Testis (tissue), 3 donors: ENCODE results near the gene MSI2. TPM values are rescaled to one million over a fixed set of nuclear protein-coding genes. Genes with fewer than 3 reads are reported as not detected.

ENCODE experiments used
- DNase-seq: peaks from one replicate; pipeline ENCODE4 v3.0.0-alpha.2; 2019
- H3K27ac ChIP-seq, 2 donors: fragments of 200-600 bp; sonication (generic); one replicate each; pipeline ENCODE4 v1.5.1; 2019
- H3K27me3 ChIP-seq: fragments of 200-600 bp; sonication (generic); one replicate; pipeline ENCODE4 v1.5.1; 2019
- H3K36me3 ChIP-seq: fragments of 200-600 bp; sonication (generic); one replicate; pipeline ENCODE4 v1.5.1; 2017; ENCODE audit warnings: low read depth; ENCODE audit errors: missing control alignments
- H3K4me1 ChIP-seq: fragments of 200-600 bp; sonication (generic); one replicate; pipeline ENCODE4 v1.5.1; 2019
- H3K4me3 ChIP-seq, 2 donors: fragments of 200-600 bp; sonication (generic); one replicate each; pipeline ENCODE4 v1.5.1; 2017 to 2019
- H3K9me3 ChIP-seq: fragments of 200-600 bp; sonication (generic); one replicate; pipeline ENCODE4 v1.5.1; 2017
- CTCF ChIP-seq, 3 experiments: fragments of 450-650 bp in 2 of 3; fragments of 200-600 bp in 1 of 3; sonication (generic) in 1 of 3; IDR thresholded peaks; one replicate each; pipeline ENCODE4 v1.5.1; 2016 to 2019; ENCODE audit warnings: antibody characterized with exemption in 3 of 3, mild to moderate bottlenecking in 2 of 3, moderate library complexity in 1 of 3
- POLR2A ChIP-seq: fragments of 450-650 bp; IDR thresholded peaks from one replicate; pipeline ENCODE4 v1.6.1; 2017; ENCODE audit warnings: antibody characterized with exemption, mild to moderate bottlenecking, moderate library complexity
- WGBS, 2 donors: methylation state at CpG; one replicate each; pipeline ENCODE4 v1.1.5; 2018; 5-methylcytosine and 5-hydroxymethylcytosine counted together
- intact Hi-C: fragments of 100-400 bp; cut with DNase I; formaldehyde crosslinking; loops from one replicate; pipeline ENCODE4 v1.15.1; 2023; ENCODE audit warnings: low total_unique reads
- polyA plus RNA-seq: library from polyadenylated mRNA; stranded (reverse); fragments of 350-450 nt; fragmentation: Illumina TruSeq; extraction: RNeasy Lipid Tissue Mini Kit (QIAGEN cat#74804); gene quantifications from one replicate; pipeline ENCODE4 v1.2.3, GENCODE V29; 2014; ENCODE audit warnings: low read depth, low replicate concordance; ENCODE audit not compliant: insufficient read depth
- total RNA-seq, 2 donors: library from RNA; depleted of rRNA; stranded (reverse); fragments of >200 nt; gene quantifications; one replicate each; pipeline ENCODE4 v1.2.3, GENCODE V29; 2016

Gene MSI2
- total and polyA plus RNA-seq, 3 donors from 2014 or later: 46.5 to 106 (median 76.6) TPM

- Histone ChIP-seq H3K27me3 (no peaks in the 10 kb centered on the region), H3K9me3 (no peaks in the 10 kb centered on the region), H3K4me3 (no peak overlapping the region), H3K36me3 (no peaks in the 10 kb centered on the region), H3K27ac (no peak overlapping the region), H3K4me1 (peaks cover 5% of the 10 kb centered on the region)
- intact Hi-C loops: no loop called here
- no peak for DNase-seq
- TF ChIP-seq POLR2A (no peak), CTCF (IDR thresholded peaks at IDR 0.05) (no peak)
- WGBS, 2 donors: 95 to 98% methylated on average over 7 of the region's 7 CpGs
Observed at GRCh38 chr17:57397402-57397801, 141.1 kb downstream of the MSI2 start.

- intact Hi-C loops: no loop called here
- WGBS, 2 donors: 79 to 94% methylated on average over 7 of the region's 7 CpGs
- TF ChIP-seq POLR2A (no peak), CTCF (IDR thresholded peaks at IDR 0.05) (no peak)
- Histone ChIP-seq H3K4me1 (peaks cover 5% of the 10 kb centered on the region), H3K9me3 (no peaks in the 10 kb centered on the region), H3K27me3 (no peaks in the 10 kb centered on the region), H3K27ac (no peak overlapping the region), H3K4me3 (no peak overlapping the region), H3K36me3 (no peaks in the 10 kb centered on the region)
- DNase-seq: no peak
Observed at GRCh38 chr17:57399690-57400089, 143.4 kb downstream of the MSI2 start.

GRCh38 chr17:57400648-57401047, 144.3 kb downstream of the MSI2 start:
- Histone ChIP-seq H3K27ac (no peak overlapping the region), H3K36me3 (no peaks in the 10 kb centered on the region), H3K4me3 (no peak overlapping the region), H3K27me3 (no peaks in the 10 kb centered on the region), H3K9me3 (no peaks in the 10 kb centered on the region), H3K4me1 (peaks cover 3% of the 10 kb centered on the region)
- TF ChIP-seq CTCF (IDR thresholded peaks at IDR 0.05): no peak
- no peak for TF ChIP-seq POLR2A
- WGBS, 2 donors: 92 to 93% methylated on average over 8 of the region's 8 CpGs
- intact Hi-C loops: no loop called here
- DNase-seq: no peak

- TF ChIP-seq CTCF (IDR thresholded peaks at IDR 0.05): no peak
- TF ChIP-seq POLR2A: no peak
- H3K36me3 ChIP-seq: no peaks in the 10 kb centered on the region
- no peak for DNase-seq
- no peak overlapping the region for H3K27ac ChIP-seq
- H3K4me3 ChIP-seq: no peak overlapping the region
- H3K27me3 ChIP-seq: no peaks in the 10 kb centered on the region
- H3K9me3 ChIP-seq: no peaks in the 10 kb centered on the region
- H3K4me1 ChIP-seq: peaks cover 7% of the 10 kb centered on the region
- intact Hi-C loops: no loop called here
- WGBS, 2 donors: 85 to 87% methylated on average over 8 to 15 of the region's 15 CpGs
Observed at GRCh38 chr17:57401556-57402488, 145.5 kb downstream of the MSI2 start.
